ENCODE results near the gene NUBP2. TPM values are rescaled to one million over a fixed set of nuclear protein-coding genes. Genes with fewer than 3 reads are reported as not detected.

NUBP2 gene
- total RNA-seq, 1 experiment from 2014 or later: 89.2 TPM

GRCh38 chr16:1772362-1772907, 10.3 kb upstream of the NUBP2 start, which contains the start of gene EME2:
Gene EME2 (plus strand): TSS chr16:1772810. CDS start chr16:1773228, 418 bp downstream.
- ATAC-seq (no peak), DNase-seq (ENCODE audit: low spot score) (no peak)
- ChIA-PET POLR2A (interaction anchor here (0.8 to 3.6 kb wide), 4 partner anchors 8 to 59 kb away, joined by 3 to 18 read pairs (median 8); partner anchors contain the start of genes NUBP2 and SPSB3), CTCF (interaction anchor here (0.6 to 3.1 kb wide), 7 partner anchors 9 to 430 kb away, joined by 3 to 37 read pairs (median 5); partner anchors contain the start of genes MAPK8IP3, NUBP2 and SPSB3)
- Mint-ChIP-seq H3K9me3 (no peaks in the 10 kb centered on the region), H3K4me3 (peak within 1 kb of the TSS; percentile 99), H3K27me3 (ENCODE audit: low read depth) (no peaks in the 10 kb centered on the region; the same call in 1 of the 2 replicates), H3K36me3 (peaks cover 4% of the 10 kb centered on the region), H3K4me1 (peaks cover 4% of the 10 kb centered on the region), H3K27ac (peak within 1 kb of the TSS; percentile 98)
- TF ChIP-seq PRDM15 (CRISPR knock-in tag; IDR thresholded peaks at IDR 0.05) (0 out of 2 replicates have a peak, but pooled peaks have one; percentile 21), FOXP4 (CRISPR knock-in tag; IDR thresholded peaks at IDR 0.05) (no peak), USF1 (CRISPR knock-in tag; IDR thresholded peaks at IDR 0.05) (0 out of 2 replicates have a peak, but pooled peaks have one; percentile 8), FOXK1 (CRISPR knock-in tag; IDR thresholded peaks at IDR 0.05) (no peak), ELF4 (CRISPR knock-in tag; IDR thresholded peaks at IDR 0.05; ENCODE audit: low read depth) (0 out of 2 replicates have a peak, but pooled peaks have one; percentile 51), FOXP1 (CRISPR knock-in tag; IDR thresholded peaks at IDR 0.05; ENCODE audit: borderline replicate concordance) (peak; percentile 50; the same call in 1 of the 2 replicates)

GRCh38 chr16:1772908-1773702, 9.7 kb upstream of the NUBP2 start, which contains the start of gene MRPS34:
Gene MRPS34 (minus strand): TSS chr16:1773134. CDS start chr16:1773119, 15 bp downstream.
- H3K9me3 Mint-ChIP-seq: no peaks in the 10 kb centered on the region
- ChIA-PET CTCF (interaction anchor here (0.6 to 3.1 kb wide), 8 partner anchors 9 to 430 kb away, joined by 3 to 37 read pairs (median 5); partner anchors contain the start of genes NUBP2 and SPSB3), POLR2A (interaction anchor here (0.8 to 3.6 kb wide), 5 partner anchors 8 to 208 kb away, joined by 3 to 18 read pairs (median 3); partner anchors contain the start of genes NOXO1, NUBP2 and SPSB3)
- peak within 1 kb of the TSS; percentile 99 for H3K4me3 Mint-ChIP-seq
- H3K27ac Mint-ChIP-seq: peak within 1 kb of the TSS; percentile 98
- H3K4me1 Mint-ChIP-seq: peaks cover 4% of the 10 kb centered on the region
- peak; percentile 88 for DNase-seq (ENCODE audit: low spot score)
- peaks cover 4% of the 10 kb centered on the region for H3K36me3 Mint-ChIP-seq
- H3K27me3 Mint-ChIP-seq (ENCODE audit: low read depth): no peaks in the 10 kb centered on the region; the same call in 1 of the 2 replicates
- ATAC-seq: peak; percentile 56
- peak; percentile 79; the same call in 1 of the 2 replicates for TF ChIP-seq ZBTB21 (CRISPR knock-in tag; IDR thresholded peaks at IDR 0.05; ENCODE audit: borderline replicate concordance)
- peak; percentile 79 for TF ChIP-seq ETV6 (CRISPR knock-in tag; IDR thresholded peaks at IDR 0.05)
- peak; percentile 75 for TF ChIP-seq SP1 (CRISPR knock-in tag; conservative IDR thresholded peaks at IDR 0.05)
- no peak for TF ChIP-seq ZNF671 (CRISPR knock-in tag; IDR thresholded peaks at IDR 0.05)
- peak; percentile 84 for TF ChIP-seq ZNF232 (CRISPR knock-in tag; IDR thresholded peaks at IDR 0.05)
- TF ChIP-seq STAT6 (CRISPR knock-in tag; conservative IDR thresholded peaks at IDR 0.05; ENCODE audit: low read depth): no peak
- no peak; the same call in 1 of the 2 replicates for TF ChIP-seq PRDM15 (CRISPR knock-in tag; IDR thresholded peaks at IDR 0.05)
